H1 (cell line): Measurements from ENCODE around the gene EYA2. TPM values are rescaled to one million over a fixed set of nuclear protein-coding genes. Genes with fewer than 3 reads are reported as not detected.

Experiments used
- polyA plus RNA-seq, 7 experiments: library from polyadenylated mRNA; depleted of rRNA in 3 of 7; stranded (reverse) in 5 of 7; unstranded in 2 of 7; fragments of >200 nt in 5 of 7; fragments of 200-250 nt in 2 of 7; gene quantifications; 1 replicate in 5 of 7; 2 replicates in 1 of 7; 4 replicates in 1 of 7; pipeline versions ENCODE4 v1.2.1 to v1.2.3, GENCODE V29; 2011 to 2013; ENCODE audit warnings: missing spikeins in 2 of 7, mixed read lengths in 2 of 7
- total RNA-seq: library from RNA; stranded (reverse); fragmentation: NEBNext Ultra II Directional; extraction: Animal tissue kit (Norgen Biotek cat#: 25700); gene quantifications from 2 replicates; pipeline ENCODE4 v1.2.1, GENCODE V29; 2021
- TF ChIP-seq, protein P1 (sequence below): IDR thresholded peaks from 2 replicates; pipeline ENCODE4 v1.6.1; 2011; ENCODE audit warnings: low read length, improper control_type of control experiment

EYA2 gene
- total and polyA plus RNA-seq, 2 of the 8 experiments (the other 6 are each of a cell fraction or from before 2014, with no cell fraction given), result 1.6 to 1.7 TPM

DNA sequence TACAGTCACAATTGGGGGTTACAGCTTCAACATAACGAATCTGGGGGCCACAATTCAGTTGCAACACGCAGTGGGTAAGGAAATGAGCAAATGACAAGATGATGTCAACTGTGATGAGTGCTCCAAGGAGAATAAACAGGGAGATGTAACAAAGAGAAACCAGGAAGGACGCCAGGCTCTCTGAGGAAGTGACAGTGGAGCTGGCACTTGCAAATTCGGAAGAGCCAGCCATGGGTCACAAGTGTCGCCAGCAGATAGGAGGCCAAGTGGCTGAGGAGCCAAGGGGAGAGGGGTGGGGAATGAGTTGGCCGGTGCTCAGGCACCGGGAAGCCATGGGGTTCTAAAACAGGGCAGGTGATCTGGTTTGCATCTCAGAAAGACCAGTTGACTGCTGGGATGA, 136.4 kb downstream of the EYA2 start (continued):
- TF ChIP-seq, protein P1, sequence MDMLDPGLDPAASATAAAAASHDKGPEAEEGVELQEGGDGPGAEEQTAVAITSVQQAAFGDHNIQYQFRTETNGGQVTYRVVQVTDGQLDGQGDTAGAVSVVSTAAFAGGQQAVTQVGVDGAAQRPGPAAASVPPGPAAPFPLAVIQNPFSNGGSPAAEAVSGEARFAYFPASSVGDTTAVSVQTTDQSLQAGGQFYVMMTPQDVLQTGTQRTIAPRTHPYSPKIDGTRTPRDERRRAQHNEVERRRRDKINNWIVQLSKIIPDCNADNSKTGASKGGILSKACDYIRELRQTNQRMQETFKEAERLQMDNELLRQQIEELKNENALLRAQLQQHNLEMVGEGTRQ, result no peak
